GM23338 (cell line): Measurements from ENCODE around the gene RPL7L1. TPM values are rescaled to one million over a fixed set of nuclear protein-coding genes. Genes with fewer than 3 reads are reported as not detected.

ENCODE experiments used
- ATAC-seq: fragments of 200-7000 bp; cut with Tn5 transposase; 3 replicates; pipeline ENCODE4 v1.9.1; 2020
- DNase-seq: peaks from one replicate; pipeline ENCODE4 v3.0.0-alpha.2; 2015; ENCODE audit warnings: low spot score
- H2AFZ ChIP-seq: fragments of 200-600 bp; sonication (generic); 2 replicates; pipeline ENCODE4 v1.8.0; 2016; ENCODE audit warnings: antibody characterized with exemption, mild to moderate bottlenecking, moderate library complexity
- H3F3A ChIP-seq: fragments of 200-600 bp; sonication (generic); replicated peaks from 2 replicates; pipeline ENCODE4 v1.8.0; 2017; ENCODE audit warnings: antibody characterized with exemption, mixed run types, low read depth
- H3K27ac ChIP-seq: fragments of 200-600 bp; sonication (generic); 2 replicates; pipeline ENCODE4 v1.6.1; 2016; ENCODE audit warnings: low read depth
- H3K27me3 ChIP-seq: fragments of 200-600 bp; sonication (generic); 2 replicates; pipeline ENCODE4 v1.8.0; 2016; ENCODE audit warnings: mild to moderate bottlenecking, mixed run types, moderate library complexity; ENCODE audit not compliant: insufficient read depth
- H3K36me3 ChIP-seq: fragments of 200-600 bp; sonication (generic); 2 replicates; pipeline ENCODE4 v1.8.0; 2016; ENCODE audit warnings: mild to moderate bottlenecking; ENCODE audit not compliant: insufficient read depth
- H3K4me1 ChIP-seq: fragments of 200-600 bp; sonication (generic); 2 replicates; pipeline ENCODE4 v1.8.0; 2016; ENCODE audit warnings: mild to moderate bottlenecking, moderate library complexity; ENCODE audit not compliant: insufficient read depth
- H3K4me2 ChIP-seq: fragments of 200-600 bp; sonication (generic); 2 replicates; pipeline ENCODE4 v1.7.1; 2017; ENCODE audit warnings: mixed run types
- H3K4me3 ChIP-seq: fragments of 200-600 bp; sonication (generic); 2 replicates; pipeline ENCODE4 v1.6.1; 2016; ENCODE audit warnings: mixed run types
- H3K79me2 ChIP-seq: fragments of 200-600 bp; sonication (generic); replicated peaks from 2 replicates; pipeline ENCODE4 v1.8.0; 2017; ENCODE audit warnings: mild to moderate bottlenecking; ENCODE audit not compliant: insufficient read depth
- H3K9me2 ChIP-seq: fragments of 200-600 bp; sonication (generic); 2 replicates; pipeline ENCODE4 v1.8.0; 2017; ENCODE audit not compliant: insufficient read depth
- H4K20me1 ChIP-seq: fragments of 200-600 bp; sonication (generic); replicated peaks from 2 replicates; pipeline ENCODE4 v1.8.0; 2017; ENCODE audit warnings: mild to moderate bottlenecking; ENCODE audit not compliant: insufficient read depth
- H3K27ac Mint-ChIP-seq: 2 replicates; pipeline ENCODE4 v1.8.0; 2020; ENCODE audit warnings: inconsistent platforms, mild to moderate bottlenecking, moderate library complexity, mixed read lengths
- H3K27me3 Mint-ChIP-seq: 3 replicates; pipeline ENCODE4 v1.8.0; 2022; ENCODE audit warnings: low read depth, mild to moderate bottlenecking, moderate library complexity, mixed read lengths, inconsistent platforms; ENCODE audit not compliant: insufficient read depth, poor library complexity
- H3K36me3 Mint-ChIP-seq: 3 replicates; pipeline ENCODE4 v1.8.0; 2021; ENCODE audit warnings: low read depth, mild to moderate bottlenecking, inconsistent platforms, moderate library complexity, mixed read lengths
- H3K4me1 Mint-ChIP-seq: 3 replicates; pipeline ENCODE4 v1.8.0; 2020; ENCODE audit warnings: mild to moderate bottlenecking, inconsistent platforms, mixed read lengths
- H3K4me3 Mint-ChIP-seq: 3 replicates; pipeline ENCODE4 v1.8.0; 2021; ENCODE audit warnings: moderate library complexity, mild to moderate bottlenecking, inconsistent platforms, mixed read lengths
- H3K9me3 Mint-ChIP-seq: 3 replicates; pipeline ENCODE4 v1.8.0; 2020; ENCODE audit warnings: moderate library complexity, mild to moderate bottlenecking, inconsistent platforms, mixed read lengths
- CREB1 ChIP-seq: fragments of 250-450 bp; sonication (Bioruptor Pico); IDR thresholded peaks from 2 replicates; pipeline ENCODE4 v1.5.0; 2020; ENCODE audit warnings: low read depth, mild to moderate bottlenecking, moderate library complexity
- ETS1 ChIP-seq: IDR thresholded peaks from 2 replicates; pipeline ENCODE4 v1.6.1; 2016; ENCODE audit warnings: antibody characterized with exemption
- EZH2 ChIP-seq: fragments of 200-600 bp; sonication (generic); IDR thresholded peaks from one replicate; pipeline ENCODE4 v1.8.0; 2017; ENCODE audit warnings: antibody characterized with exemption, mild to moderate bottlenecking, low read depth; ENCODE audit not compliant: unreplicated experiment
- EZH2phosphoT487 ChIP-seq: fragments of 200-600 bp; sonication (generic); IDR thresholded peaks from one replicate; pipeline ENCODE4 v1.8.1; 2018; ENCODE audit warnings: antibody characterized with exemption; ENCODE audit not compliant: unreplicated experiment
- JUNB ChIP-seq: IDR thresholded peaks from one replicate; pipeline ENCODE4 v1.6.1; 2016; ENCODE audit warnings: antibody characterized with exemption; ENCODE audit not compliant: unreplicated experiment
- NANOG ChIP-seq: IDR thresholded peaks from 2 replicates; pipeline ENCODE4 v1.6.1; 2016; ENCODE audit warnings: antibody characterized with exemption, borderline replicate concordance
- POLR2AphosphoS5 ChIP-seq: IDR thresholded peaks from 2 replicates; pipeline ENCODE4 v1.6.1; 2016; ENCODE audit warnings: antibody characterized with exemption, low read depth
- REST ChIP-seq: IDR thresholded peaks from one replicate; pipeline ENCODE4 v1.6.1; 2018; ENCODE audit warnings: antibody characterized with exemption; ENCODE audit not compliant: unreplicated experiment
- STAT1 ChIP-seq: IDR thresholded peaks from one replicate; pipeline ENCODE4 v1.6.1; 2016; ENCODE audit warnings: antibody characterized with exemption; ENCODE audit not compliant: unreplicated experiment
- ZNF114 ChIP-seq: fragments of 250-450 bp; sonication (Bioruptor Pico); IDR thresholded peaks from 2 replicates; pipeline ENCODE4 v1.5.0; 2020; ENCODE audit warnings: mild to moderate bottlenecking, moderate library complexity
- ZNF331 ChIP-seq: fragments of 250-450 bp; sonication (Bioruptor Pico); IDR thresholded peaks from 2 replicates; pipeline ENCODE4 v1.5.0; 2020; ENCODE audit warnings: low read depth, mild to moderate bottlenecking, moderate library complexity
- polyA plus RNA-seq: library from polyadenylated mRNA; unstranded; fragments of >200 nt; fragmentation: Nextera tagmentation; extraction: Ambion mirVana; gene quantifications from 2 replicates; pipeline ENCODE4 v1.2.1, GENCODE V29; 2016
- total RNA-seq: library from RNA; depleted of rRNA; stranded (reverse); fragments of >200 nt; shearing (Covaris generic); gene quantifications from 2 replicates; pipeline ENCODE4 v1.2.3, GENCODE V29; 2014
- TF ChIP-seq, protein P1 (sequence below): fragments of 250-450 bp; sonication (Bioruptor Pico); IDR thresholded peaks from 2 replicates; pipeline ENCODE4 v1.5.0; 2020; ENCODE audit warnings: mild to moderate bottlenecking, moderate library complexity
- TF ChIP-seq, protein P2 (sequence below), 2 experiments: fragments of 200-600 bp in 1 of 2; sonication (generic) in 1 of 2; conservative IDR thresholded peaks; 2 replicates each; pipeline versions ENCODE4 v1.5.1 to v1.6.1; 2016 to 2017; ENCODE audit warnings: antibody characterized with exemption in 2 of 2, low read depth in 2 of 2, mild to moderate bottlenecking in 2 of 2, moderate library complexity in 1 of 2

The RPL7L1 gene
- total and polyA plus RNA-seq, 2 experiments from 2014 or later: 86.9 to 124 TPM

DNA sequence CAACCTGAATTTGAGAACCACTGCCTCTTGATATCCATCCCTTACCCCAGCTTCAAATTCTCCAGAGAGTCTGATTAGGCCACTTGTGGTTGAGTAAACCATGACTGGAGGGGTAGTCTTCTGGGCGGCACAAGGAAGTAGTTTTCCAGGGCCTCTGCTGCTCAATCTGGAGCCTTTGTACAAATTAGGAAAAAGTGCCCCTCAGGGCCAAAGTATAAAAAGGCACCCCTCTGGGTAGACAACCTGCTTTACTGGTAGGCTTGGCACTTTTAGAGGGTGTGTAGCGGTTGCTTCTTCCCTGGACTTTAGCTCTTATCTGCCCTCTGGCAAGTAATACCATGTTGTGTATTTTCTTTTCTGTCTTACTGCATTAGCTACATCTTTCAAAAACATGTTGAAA lies 32.9 kb upstream of the RPL7L1 start:
- Mint-ChIP-seq H3K27me3 (peaks cover 1% of the 10 kb centered on the region), H3K9me3 (no peaks in the 10 kb centered on the region), H3K36me3 (peaks cover 13% of the 10 kb centered on the region; the same call in 2 of the 3 replicates), H3K4me3 (no peak overlapping the region), H3K27ac (no peak overlapping the region), H3K4me1 (no peaks in the 10 kb centered on the region)
- 0 out of 2 replicates have a peak, but pooled peaks cover 4% of the 10 kb centered on the region for H4K20me1 ChIP-seq
- DNase-seq (no peak), ATAC-seq (no peak)
- no peaks in the 10 kb centered on the region for H3K79me2 ChIP-seq
- H3F3A ChIP-seq: peaks cover 2% of the 10 kb centered on the region
- no peak overlapping the region for H2AFZ ChIP-seq
- no peaks in the 10 kb centered on the region for H3K9me2 ChIP-seq
- H3K27me3 ChIP-seq: no peaks in the 10 kb centered on the region
- H3K4me3 ChIP-seq: no peak overlapping the region
- no peaks in the 10 kb centered on the region for H3K36me3 ChIP-seq
- no peak for TF ChIP-seq NANOG
- no peak for TF ChIP-seq ZNF114 (CRISPR knock-in tag)
- TF ChIP-seq EZH2: no peak
- no peak for TF ChIP-seq ZNF331
- TF ChIP-seq JUNB: no peak
- TF ChIP-seq, protein P1, sequence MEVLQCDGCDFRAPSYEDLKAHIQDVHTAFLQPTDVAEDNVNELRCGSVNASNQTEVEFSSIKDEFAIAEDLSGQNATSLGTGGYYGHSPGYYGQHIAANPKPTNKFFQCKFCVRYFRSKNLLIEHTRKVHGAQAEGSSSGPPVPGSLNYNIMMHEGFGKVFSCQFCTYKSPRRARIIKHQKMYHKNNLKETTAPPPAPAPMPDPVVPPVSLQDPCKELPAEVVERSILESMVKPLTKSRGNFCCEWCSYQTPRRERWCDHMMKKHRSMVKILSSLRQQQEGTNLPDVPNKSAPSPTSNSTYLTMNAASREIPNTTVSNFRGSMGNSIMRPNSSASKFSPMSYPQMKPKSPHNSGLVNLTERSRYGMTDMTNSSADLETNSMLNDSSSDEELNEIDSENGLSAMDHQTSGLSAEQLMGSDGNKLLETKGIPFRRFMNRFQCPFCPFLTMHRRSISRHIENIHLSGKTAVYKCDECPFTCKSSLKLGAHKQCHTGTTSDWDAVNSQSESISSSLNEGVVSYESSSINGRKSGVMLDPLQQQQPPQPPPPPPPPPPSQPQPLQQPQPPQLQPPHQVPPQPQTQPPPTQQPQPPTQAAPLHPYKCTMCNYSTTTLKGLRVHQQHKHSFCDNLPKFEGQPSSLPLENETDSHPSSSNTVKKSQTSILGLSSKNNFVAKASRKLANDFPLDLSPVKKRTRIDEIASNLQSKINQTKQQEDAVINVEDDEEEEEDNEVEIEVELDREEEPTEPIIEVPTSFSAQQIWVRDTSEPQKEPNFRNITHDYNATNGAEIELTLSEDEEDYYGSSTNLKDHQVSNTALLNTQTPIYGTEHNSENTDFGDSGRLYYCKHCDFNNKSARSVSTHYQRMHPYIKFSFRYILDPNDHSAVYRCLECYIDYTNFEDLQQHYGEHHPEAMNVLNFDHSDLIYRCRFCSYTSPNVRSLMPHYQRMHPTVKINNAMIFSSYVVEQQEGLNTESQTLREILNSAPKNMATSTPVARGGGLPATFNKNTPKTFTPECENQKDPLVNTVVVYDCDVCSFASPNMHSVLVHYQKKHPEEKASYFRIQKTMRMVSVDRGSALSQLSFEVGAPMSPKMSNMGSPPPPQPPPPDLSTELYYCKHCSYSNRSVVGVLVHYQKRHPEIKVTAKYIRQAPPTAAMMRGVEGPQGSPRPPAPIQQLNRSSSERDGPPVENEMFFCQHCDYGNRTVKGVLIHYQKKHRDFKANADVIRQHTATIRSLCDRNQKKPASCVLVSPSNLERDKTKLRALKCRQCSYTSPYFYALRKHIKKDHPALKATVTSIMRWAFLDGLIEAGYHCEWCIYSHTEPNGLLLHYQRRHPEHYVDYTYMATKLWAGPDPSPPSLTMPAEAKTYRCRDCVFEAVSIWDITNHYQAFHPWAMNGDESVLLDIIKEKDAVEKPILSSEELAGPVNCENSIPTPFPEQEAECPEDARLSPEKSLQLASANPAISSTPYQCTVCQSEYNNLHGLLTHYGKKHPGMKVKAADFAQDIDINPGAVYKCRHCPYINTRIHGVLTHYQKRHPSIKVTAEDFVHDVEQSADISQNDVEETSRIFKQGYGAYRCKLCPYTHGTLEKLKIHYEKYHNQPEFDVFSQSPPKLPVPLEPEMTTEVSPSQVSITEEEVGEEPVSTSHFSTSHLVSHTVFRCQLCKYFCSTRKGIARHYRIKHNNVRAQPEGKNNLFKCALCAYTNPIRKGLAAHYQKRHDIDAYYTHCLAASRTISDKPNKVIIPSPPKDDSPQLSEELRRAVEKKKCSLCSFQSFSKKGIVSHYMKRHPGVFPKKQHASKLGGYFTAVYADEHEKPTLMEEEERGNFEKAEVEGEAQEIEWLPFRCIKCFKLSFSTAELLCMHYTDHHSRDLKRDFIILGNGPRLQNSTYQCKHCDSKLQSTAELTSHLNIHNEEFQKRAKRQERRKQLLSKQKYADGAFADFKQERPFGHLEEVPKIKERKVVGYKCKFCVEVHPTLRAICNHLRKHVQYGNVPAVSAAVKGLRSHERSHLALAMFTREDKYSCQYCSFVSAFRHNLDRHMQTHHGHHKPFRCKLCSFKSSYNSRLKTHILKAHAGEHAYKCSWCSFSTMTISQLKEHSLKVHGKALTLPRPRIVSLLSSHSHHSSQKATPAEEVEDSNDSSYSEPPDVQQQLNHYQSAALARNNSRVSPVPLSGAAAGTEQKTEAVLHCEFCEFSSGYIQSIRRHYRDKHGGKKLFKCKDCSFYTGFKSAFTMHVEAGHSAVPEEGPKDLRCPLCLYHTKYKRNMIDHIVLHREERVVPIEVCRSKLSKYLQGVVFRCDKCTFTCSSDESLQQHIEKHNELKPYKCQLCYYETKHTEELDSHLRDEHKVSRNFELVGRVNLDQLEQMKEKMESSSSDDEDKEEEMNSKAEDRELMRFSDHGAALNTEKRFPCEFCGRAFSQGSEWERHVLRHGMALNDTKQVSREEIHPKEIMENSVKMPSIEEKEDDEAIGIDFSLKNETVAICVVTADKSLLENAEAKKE: no peak
- no peak for TF ChIP-seq POLR2AphosphoS5
- no peak for TF ChIP-seq STAT1
- no peak for TF ChIP-seq CREB1 (CRISPR knock-in tag)
- TF ChIP-seq REST: no peak
- no peak for TF ChIP-seq EZH2phosphoT487
- TF ChIP-seq, protein P2, sequence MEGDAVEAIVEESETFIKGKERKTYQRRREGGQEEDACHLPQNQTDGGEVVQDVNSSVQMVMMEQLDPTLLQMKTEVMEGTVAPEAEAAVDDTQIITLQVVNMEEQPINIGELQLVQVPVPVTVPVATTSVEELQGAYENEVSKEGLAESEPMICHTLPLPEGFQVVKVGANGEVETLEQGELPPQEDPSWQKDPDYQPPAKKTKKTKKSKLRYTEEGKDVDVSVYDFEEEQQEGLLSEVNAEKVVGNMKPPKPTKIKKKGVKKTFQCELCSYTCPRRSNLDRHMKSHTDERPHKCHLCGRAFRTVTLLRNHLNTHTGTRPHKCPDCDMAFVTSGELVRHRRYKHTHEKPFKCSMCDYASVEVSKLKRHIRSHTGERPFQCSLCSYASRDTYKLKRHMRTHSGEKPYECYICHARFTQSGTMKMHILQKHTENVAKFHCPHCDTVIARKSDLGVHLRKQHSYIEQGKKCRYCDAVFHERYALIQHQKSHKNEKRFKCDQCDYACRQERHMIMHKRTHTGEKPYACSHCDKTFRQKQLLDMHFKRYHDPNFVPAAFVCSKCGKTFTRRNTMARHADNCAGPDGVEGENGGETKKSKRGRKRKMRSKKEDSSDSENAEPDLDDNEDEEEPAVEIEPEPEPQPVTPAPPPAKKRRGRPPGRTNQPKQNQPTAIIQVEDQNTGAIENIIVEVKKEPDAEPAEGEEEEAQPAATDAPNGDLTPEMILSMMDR (conservative IDR thresholded peaks at IDR 0.05; ENCODE audit: low read depth in 2 of 2): no peak
- TF ChIP-seq ETS1: no peak
- H3K4me1 ChIP-seq: no peaks in the 10 kb centered on the region
- no peak overlapping the region for H3K27ac ChIP-seq
- H3K4me2 ChIP-seq: no peak overlapping the region
